ENCODE measurements around the gene S100B. TPM values are rescaled to one million over a fixed set of nuclear protein-coding genes. Genes with fewer than 3 reads are reported as not detected.

S100B gene
- polyA plus RNA-seq (2013, experiment 1 of 2) = 2.0 TPM
- polyA plus RNA-seq (2013, experiment 2 of 2) = 2.7 TPM

DNA sequence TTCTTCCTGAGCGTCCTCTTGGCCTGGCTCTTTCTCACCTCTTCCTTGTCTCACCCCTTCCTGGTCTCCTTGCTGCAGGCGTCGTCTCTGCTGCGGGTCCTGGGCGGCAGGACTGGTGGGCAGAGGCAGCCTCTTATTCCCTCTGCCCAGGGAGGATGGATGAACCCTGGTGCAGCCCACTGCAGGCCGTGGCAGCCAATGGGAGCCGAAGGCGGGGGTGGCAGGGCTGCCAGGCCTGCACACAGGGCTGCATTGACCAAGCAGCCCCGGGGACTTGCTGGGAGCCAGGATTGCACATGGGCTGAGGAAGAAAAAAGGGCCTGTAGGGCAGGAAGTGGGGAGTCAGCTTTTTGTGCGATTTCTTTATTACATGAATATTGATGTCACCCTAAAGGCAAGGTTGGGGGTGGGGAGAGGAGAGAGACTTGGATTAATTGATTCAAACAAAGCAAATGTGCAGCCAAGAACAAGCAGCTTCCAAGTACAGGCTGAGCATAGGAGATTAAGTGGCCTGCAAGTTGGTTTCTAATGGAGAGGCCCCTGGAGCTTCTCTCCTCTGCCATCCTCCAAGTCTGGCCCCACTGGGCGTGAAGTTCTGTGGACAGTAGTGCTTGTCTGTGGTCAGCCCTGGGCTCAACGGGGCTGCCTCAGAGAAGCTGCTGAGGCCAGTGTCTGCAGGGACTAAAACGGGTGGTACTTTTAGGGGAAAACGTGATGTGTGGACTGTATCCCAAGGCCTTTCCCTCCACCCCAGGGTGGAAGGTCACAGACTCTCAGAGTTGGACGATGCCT lies at the start of gene S100B:
Gene S100B, minus strand, starts transcription at position 108 of the 792 bp plus-strand sequence. CDS start 2,667 bp downstream, outside the sequence.
- Histone ChIP-seq H3K27ac (ENCODE audit: low read depth, low read length) (no peak within 1 kb of the TSS), H3K9ac (ENCODE audit: low read depth, low read length) (no peak within 1 kb of the TSS), H3K9me3 (ENCODE audit: insufficient read depth, low read depth, low read length) (no peaks in the 10 kb centered on the region), H3K4me1 (ENCODE audit: insufficient read depth, low read length) (peaks cover 27% of the 10 kb centered on the region), H3K36me3 (ENCODE audit: insufficient read depth, low read length) (no peaks in the 10 kb centered on the region), H3K27me3 (ENCODE audit: insufficient read depth, low read length) (no peaks in the 10 kb centered on the region), H3K4me3 (ENCODE audit: low read length) (no peak within 1 kb of the TSS)
- WGBS = 75% methylated on average over 15 of the region's 15 CpGs

- Histone ChIP-seq H3K36me3 (ENCODE audit: insufficient read depth, low read length) (peaks cover 95% of the 10 kb centered on the region), H3K27ac (ENCODE audit: low read depth, low read length) (no peak overlapping the region), H3K9me3 (ENCODE audit: insufficient read depth, low read depth, low read length) (peaks cover 20% of the 10 kb centered on the region; the same call in 1 of the 2 replicates), H3K9ac (ENCODE audit: low read depth, low read length) (no peak overlapping the region), H3K27me3 (ENCODE audit: insufficient read depth, low read length) (no peaks in the 10 kb centered on the region), H3K4me3 (ENCODE audit: low read length) (no peak overlapping the region), H3K4me1 (ENCODE audit: insufficient read depth, low read length) (no peaks in the 10 kb centered on the region)
- WGBS = 95% methylated on average over 7 of the region's 7 CpGs
Measured at GRCh38 chr21:46651121-46651520, 46.2 kb upstream of the S100B start.

DNA sequence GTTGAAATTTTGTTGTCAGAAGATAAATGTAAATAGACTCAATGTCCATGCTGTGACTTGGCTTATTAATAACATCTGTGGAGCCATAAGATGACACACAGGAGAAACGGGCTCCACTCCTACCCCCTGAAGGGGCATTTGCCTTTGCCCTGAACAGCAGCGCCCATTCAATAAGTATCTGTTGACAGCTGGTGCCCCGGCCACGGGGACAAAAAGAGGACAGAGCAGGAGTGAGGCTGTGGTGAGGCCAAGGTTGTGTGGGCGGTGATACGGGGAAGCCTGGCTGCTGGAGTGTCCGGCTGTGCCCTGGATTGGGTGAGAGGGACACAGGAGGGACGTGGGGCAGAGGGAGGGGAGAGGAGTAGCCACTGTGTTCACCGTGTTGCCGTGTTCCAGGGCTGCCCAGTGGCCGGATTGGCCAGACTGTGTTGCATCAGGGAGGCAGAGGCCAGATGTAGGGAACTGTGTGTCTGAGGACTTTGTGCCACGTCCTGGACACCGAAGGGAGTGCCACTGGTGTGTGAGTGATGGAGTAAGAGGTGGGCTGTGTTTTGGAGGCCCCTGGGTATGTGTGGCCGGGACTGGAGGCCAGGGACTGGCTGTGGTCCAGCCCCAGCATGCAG lies 45.7 kb upstream of the S100B start:
- Histone ChIP-seq H3K36me3 (ENCODE audit: insufficient read depth, low read length) (peaks cover 95% of the 10 kb centered on the region), H3K27me3 (ENCODE audit: insufficient read depth, low read length) (no peaks in the 10 kb centered on the region), H3K9me3 (ENCODE audit: insufficient read depth, low read depth, low read length) (peaks cover 18% of the 10 kb centered on the region; the same call in 1 of the 2 replicates), H3K4me3 (ENCODE audit: low read length) (no peak overlapping the region), H3K4me1 (ENCODE audit: insufficient read depth, low read length) (no peaks in the 10 kb centered on the region), H3K27ac (ENCODE audit: low read depth, low read length) (no peak overlapping the region), H3K9ac (ENCODE audit: low read depth, low read length) (no peak overlapping the region)
- 94% methylated on average over 14 of the region's 14 CpGs for WGBS

DNA sequence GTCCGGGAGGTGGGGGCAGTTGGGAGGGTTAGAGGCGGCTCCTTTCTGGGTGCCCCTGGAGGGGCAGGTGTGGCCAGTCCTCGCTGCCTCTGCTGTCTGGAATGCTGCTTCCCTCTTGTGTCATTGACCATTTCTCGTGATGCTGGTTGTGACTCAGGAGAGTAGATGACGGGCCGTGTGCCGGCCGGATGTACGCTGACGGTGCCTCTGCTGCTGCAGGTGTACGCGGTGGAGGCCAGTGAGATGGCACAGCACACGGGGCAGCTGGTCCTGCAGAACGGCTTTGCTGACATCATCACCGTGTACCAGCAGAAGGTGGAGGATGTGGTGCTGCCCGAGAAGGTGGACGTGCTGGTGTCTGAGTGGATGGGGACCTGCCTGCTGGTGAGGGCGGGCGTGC lies 44.5 kb upstream of the S100B start:
- Histone ChIP-seq H3K4me3 (ENCODE audit: low read length) (no peak overlapping the region), H3K9me3 (ENCODE audit: insufficient read depth, low read depth, low read length) (peaks cover 6% of the 10 kb centered on the region; the same call in 1 of the 2 replicates), H3K27ac (ENCODE audit: low read depth, low read length) (no peak overlapping the region), H3K27me3 (ENCODE audit: insufficient read depth, low read length) (no peaks in the 10 kb centered on the region), H3K36me3 (ENCODE audit: insufficient read depth, low read length) (peaks cover 95% of the 10 kb centered on the region), H3K9ac (ENCODE audit: low read depth, low read length) (no peak overlapping the region), H3K4me1 (ENCODE audit: insufficient read depth, low read length) (no peaks in the 10 kb centered on the region)
- 96% methylated on average over 19 of the region's 19 CpGs for WGBS

GRCh38 chr21:46648539-46648938 lies 43.7 kb upstream of the S100B start:
- Histone ChIP-seq H3K4me3 (ENCODE audit: low read length) (no peak overlapping the region), H3K9ac (ENCODE audit: low read depth, low read length) (no peak overlapping the region), H3K27ac (ENCODE audit: low read depth, low read length) (no peak overlapping the region), H3K36me3 (ENCODE audit: insufficient read depth, low read length) (peaks cover 95% of the 10 kb centered on the region), H3K27me3 (ENCODE audit: insufficient read depth, low read length) (no peaks in the 10 kb centered on the region), H3K4me1 (ENCODE audit: insufficient read depth, low read length) (no peaks in the 10 kb centered on the region), H3K9me3 (ENCODE audit: insufficient read depth, low read depth, low read length) (no peaks in the 10 kb centered on the region)
- 96% methylated on average over 27 of the region's 27 CpGs for WGBS

GRCh38 chr21:46646541-46647154 lies 41.8 kb upstream of the S100B start:
- Histone ChIP-seq H3K9me3 (ENCODE audit: insufficient read depth, low read depth, low read length) (no peaks in the 10 kb centered on the region), H3K4me1 (ENCODE audit: insufficient read depth, low read length) (no peaks in the 10 kb centered on the region), H3K27me3 (ENCODE audit: insufficient read depth, low read length) (no peaks in the 10 kb centered on the region), H3K27ac (ENCODE audit: low read depth, low read length) (no peak overlapping the region), H3K36me3 (ENCODE audit: insufficient read depth, low read length) (peaks cover 93% of the 10 kb centered on the region), H3K9ac (ENCODE audit: low read depth, low read length) (no peak overlapping the region), H3K4me3 (ENCODE audit: low read length) (no peak overlapping the region)
- WGBS = 97% methylated on average over 8 of the region's 9 CpGs

- H3K4me1 ChIP-seq (ENCODE audit: insufficient read depth, low read length) = no peaks in the 10 kb centered on the region
- H3K4me3 ChIP-seq (ENCODE audit: low read length) = no peak overlapping the region
- H3K9ac ChIP-seq (ENCODE audit: low read depth, low read length) = no peak overlapping the region
- no peak overlapping the region for H3K27ac ChIP-seq (ENCODE audit: low read depth, low read length)
- H3K27me3 ChIP-seq (ENCODE audit: insufficient read depth, low read length) = no peaks in the 10 kb centered on the region
- H3K9me3 ChIP-seq (ENCODE audit: insufficient read depth, low read depth, low read length) = no peaks in the 10 kb centered on the region
- 96% methylated on average over 5 of the region's 5 CpGs for WGBS
- peaks cover 96% of the 10 kb centered on the region for H3K36me3 ChIP-seq (ENCODE audit: insufficient read depth, low read length)
Measured at GRCh38 chr21:46645840-46646239, 41.0 kb upstream of the S100B start.

DNA sequence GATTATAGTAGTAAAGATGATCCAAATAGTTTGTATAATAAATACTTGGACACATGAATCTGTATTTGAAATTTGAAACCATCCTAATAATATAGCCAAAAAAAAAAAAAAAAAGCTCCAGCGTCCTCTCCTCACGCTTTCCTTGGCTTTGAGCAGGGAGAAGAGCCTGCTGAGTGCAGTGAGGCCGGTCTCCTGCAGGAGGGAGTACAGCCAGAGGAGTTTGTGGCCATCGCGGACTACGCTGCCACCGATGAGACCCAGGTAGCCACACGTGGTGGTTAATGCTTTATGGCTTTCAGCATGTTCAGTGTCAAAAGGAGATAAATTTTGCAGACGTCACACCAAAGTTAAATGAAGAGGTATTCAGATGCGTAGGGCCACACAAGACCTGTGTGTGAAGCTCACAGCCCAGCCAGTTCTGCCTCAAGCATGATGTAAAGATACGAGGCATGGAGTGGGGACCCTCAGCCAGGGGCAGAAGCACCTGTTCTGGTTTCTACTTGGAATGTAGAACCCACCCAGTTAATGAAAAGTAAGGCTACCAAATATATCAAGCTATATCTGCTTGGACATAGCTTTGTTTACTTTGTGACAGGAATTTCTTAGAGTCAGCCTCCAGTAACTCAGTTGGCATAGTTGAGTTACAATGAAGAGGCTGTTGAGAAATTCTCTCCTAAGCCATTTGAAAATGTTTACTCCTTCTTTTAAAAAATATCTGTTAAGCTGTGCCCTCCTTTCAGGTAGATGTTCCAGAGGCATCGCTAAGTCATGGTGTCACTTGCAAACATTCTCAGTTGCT lies 38.7 kb upstream of the S100B start:
- Histone ChIP-seq H3K36me3 (ENCODE audit: insufficient read depth, low read length) (peaks cover 85% of the 10 kb centered on the region), H3K9ac (ENCODE audit: low read depth, low read length) (no peak overlapping the region)

GRCh38 chr21:46641656-46642055 lies 36.8 kb upstream of the S100B start:
- no peak overlapping the region for H3K4me3 ChIP-seq (ENCODE audit: low read length)
- no peak overlapping the region for H3K9ac ChIP-seq (ENCODE audit: low read depth, low read length)
- H3K36me3 ChIP-seq (ENCODE audit: insufficient read depth, low read length) = peaks cover 78% of the 10 kb centered on the region
- no peak overlapping the region for H3K27ac ChIP-seq (ENCODE audit: low read depth, low read length)
- WGBS = 93% methylated on average over 8 of the region's 8 CpGs
- H3K9me3 ChIP-seq (ENCODE audit: insufficient read depth, low read depth, low read length) = no peaks in the 10 kb centered on the region
- H3K27me3 ChIP-seq (ENCODE audit: insufficient read depth, low read length) = no peaks in the 10 kb centered on the region
- no peaks in the 10 kb centered on the region for H3K4me1 ChIP-seq (ENCODE audit: insufficient read depth, low read length)

More for the DNA sequence above, 38.7 kb upstream of the S100B start:
- no peak overlapping the region for H3K4me3 ChIP-seq (ENCODE audit: low read length)
- no peak overlapping the region for H3K27ac ChIP-seq (ENCODE audit: low read depth, low read length)
- no peaks in the 10 kb centered on the region for H3K27me3 ChIP-seq (ENCODE audit: insufficient read depth, low read length)
- no peaks in the 10 kb centered on the region for H3K4me1 ChIP-seq (ENCODE audit: insufficient read depth, low read length)
- H3K9me3 ChIP-seq (ENCODE audit: insufficient read depth, low read depth, low read length) = no peaks in the 10 kb centered on the region
- WGBS = 80% methylated on average over 12 of the region's 12 CpGs

- Histone ChIP-seq H3K36me3 (ENCODE audit: insufficient read depth, low read length) (peaks cover 61% of the 10 kb centered on the region), H3K9me3 (ENCODE audit: insufficient read depth, low read depth, low read length) (no peaks in the 10 kb centered on the region), H3K27me3 (ENCODE audit: insufficient read depth, low read length) (no peaks in the 10 kb centered on the region), H3K4me1 (ENCODE audit: insufficient read depth, low read length) (peaks cover 5% of the 10 kb centered on the region), H3K27ac (ENCODE audit: low read depth, low read length) (no peak overlapping the region), H3K9ac (ENCODE audit: low read depth, low read length) (no peak overlapping the region), H3K4me3 (ENCODE audit: low read length) (no peak overlapping the region)
- WGBS = 100% methylated on average over 1 of the region's 8 CpGs
Measured at GRCh38 chr21:46639489-46640386, 34.9 kb upstream of the S100B start.
